Measurements from ENCODE around the gene ORM2.

Gene ORM2

DNA sequence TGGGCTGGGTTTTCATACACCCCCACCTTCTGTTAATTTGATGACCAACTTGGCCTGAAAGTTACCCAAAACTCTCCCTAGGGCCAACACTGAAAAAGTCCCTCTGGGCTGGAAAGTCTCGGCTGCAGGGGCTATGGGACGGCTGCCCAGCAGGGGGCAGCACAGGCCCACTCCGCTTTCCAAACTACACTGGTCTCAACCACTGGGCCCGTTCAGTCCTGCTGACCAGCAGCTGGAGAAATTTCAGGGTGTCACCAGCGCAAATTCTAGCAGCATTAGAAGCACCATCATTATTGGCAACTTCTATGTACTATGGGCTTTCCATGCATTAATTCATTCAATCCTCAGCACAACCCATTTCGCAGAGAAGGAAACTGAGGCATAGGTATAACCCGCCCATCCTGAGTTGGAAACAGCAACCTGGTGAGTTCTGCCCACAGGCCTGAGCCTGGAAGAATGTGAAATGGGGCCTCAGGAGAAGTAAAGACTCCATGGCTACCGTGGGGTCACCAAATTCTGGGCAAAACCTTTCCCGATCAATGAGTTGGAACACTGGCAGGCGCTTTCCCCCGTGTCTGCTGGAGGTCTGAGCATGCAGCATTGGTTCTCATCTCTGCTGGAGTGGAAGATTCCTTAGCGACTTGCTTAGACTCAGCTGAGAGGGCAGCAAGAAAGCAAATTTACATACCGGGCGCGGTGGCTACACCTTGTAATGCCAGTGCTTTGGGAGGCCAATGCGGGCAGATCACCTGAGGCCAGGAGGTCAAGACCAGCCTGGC lies 9.7 kb downstream of the ORM2 start:
- DNase-seq, result peak; percentile 55
- in situ Hi-C loops (cut with HindIII; ENCODE audit: low pct_ligation_motif_present, low pct_unique_long_range_greater_than_20kb, low sequenced_read_pairs), result no loop called here

DNA sequence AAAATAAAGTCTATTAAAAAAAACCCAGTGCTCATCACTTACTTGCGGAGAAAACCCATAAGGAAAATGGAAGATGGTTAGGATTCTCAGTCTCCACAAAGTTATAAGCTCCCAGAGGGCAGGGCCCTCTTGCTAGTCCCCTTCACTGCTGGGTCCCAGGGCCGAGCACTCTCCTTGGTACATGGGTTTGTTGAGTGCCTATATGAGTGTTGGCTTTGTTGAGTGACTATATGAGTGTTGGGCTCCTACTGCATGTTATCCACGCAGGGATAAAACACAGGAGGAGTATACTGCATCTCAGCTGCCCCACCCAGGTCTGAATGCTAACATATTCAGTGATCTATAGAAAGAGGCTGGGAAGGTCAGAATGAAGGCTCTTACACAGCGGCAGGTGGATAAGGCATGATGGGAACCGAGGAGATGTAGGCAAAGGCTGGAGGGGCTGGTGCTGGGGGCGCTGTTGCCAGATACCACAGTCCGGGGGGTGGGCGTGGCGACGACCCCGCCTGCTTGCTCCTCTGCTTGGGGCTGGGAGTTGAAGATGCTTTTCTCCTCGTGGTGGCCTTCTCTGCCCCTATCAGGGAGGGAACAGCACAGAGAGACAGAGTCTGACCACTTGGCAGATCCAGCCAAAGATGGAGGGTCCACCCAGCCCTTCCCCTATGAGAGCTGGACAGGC lies 11.6 kb downstream of the ORM2 start:
- in situ Hi-C loops (cut with HindIII; ENCODE audit: low pct_ligation_motif_present, low pct_unique_long_range_greater_than_20kb, low sequenced_read_pairs), result no loop called here
- no peak for DNase-seq

DNA sequence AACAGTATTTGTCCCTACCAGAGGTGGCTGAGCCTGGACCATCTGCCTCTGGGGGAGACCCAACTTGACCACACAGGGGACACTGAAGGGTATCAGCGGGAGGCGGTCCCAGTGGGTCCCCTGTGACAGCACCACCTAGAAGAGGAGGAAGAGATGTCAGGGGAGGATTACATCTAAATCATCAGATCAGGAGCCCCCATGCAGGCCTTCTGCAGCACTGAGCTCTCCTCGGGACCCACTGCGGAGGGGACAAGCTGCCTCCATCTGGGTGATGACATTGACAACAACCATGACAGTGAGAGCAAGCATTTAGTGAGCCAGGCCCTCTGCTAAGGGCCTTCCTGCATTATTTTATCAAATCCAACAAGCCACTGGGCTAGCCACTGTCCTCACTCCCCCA lies 12.3 kb downstream of the ORM2 start:
- DNase-seq, result no peak
- in situ Hi-C loops (cut with HindIII; ENCODE audit: low pct_ligation_motif_present, low pct_unique_long_range_greater_than_20kb, low sequenced_read_pairs), result no loop called here

DNA sequence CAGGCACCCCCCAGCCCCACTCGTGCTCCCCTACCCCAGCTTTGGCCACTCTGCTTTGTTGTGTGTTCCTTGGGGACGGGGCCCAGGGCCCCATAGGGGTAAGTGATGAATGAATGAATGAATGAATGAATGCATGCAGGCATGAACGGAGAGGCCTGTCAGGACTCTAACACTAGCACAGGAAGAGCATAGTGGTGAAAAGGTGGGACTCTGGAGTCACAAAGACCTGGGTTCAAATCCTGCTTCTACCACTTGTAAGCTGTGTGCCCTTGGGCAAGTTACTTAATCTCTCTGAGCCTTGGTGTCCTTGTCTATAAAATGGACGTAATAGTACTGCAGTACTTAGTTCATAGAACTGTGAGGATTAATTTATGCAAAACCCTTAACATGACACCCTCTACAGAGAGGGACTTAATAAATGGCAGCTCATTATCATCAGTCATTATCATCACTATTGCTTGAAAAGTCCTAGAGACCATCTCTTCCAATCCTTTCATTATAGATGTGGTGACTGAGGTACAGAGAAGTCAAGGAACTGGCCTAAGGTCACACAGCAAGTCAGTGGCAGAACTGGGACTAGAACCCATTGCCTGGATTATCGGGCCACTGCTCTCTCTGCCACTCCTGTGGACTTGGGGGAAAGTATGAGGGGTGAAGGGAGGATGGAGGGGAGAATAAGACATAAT lies 13.2 kb downstream of the ORM2 start:
- no peak for DNase-seq
- in situ Hi-C loops (cut with HindIII; ENCODE audit: low pct_ligation_motif_present, low pct_unique_long_range_greater_than_20kb, low sequenced_read_pairs), result no loop called here

DNA sequence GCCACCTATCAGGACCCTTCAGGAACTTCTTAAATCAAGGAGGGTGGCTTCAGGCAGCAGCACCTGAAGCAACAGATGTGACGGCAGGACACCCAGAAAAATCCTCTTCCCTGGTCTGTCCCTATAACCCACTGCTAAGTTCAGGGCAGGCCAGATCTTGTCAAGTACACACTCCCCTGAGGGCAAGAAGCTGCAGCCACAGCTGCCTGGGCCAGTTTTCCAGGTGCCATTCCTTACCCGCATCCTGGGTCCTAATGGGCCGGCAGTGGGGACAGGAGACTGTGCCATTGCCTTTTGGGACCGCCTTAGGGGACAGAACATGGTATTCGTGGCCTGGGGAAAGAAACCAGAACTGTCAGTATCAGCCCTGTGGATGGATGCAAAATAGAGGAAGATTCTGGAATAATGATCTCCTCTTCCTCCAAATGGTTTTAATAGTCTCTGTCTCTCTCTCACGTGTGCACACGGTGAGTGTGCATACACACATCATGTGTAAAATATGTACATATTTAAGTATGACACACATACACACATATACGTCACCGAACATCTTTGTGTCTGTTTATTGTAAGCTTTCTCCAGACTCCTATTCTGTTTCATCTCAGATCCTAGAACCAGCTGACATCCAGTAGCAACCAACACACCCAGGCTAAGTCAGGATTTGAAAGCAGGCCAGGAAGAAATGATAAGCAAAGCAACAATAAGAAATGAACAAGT lies 14.0 kb downstream of the ORM2 start:
- in situ Hi-C loops (cut with HindIII; ENCODE audit: low pct_ligation_motif_present, low pct_unique_long_range_greater_than_20kb, low sequenced_read_pairs), result no loop called here
- no peak for DNase-seq

DNA sequence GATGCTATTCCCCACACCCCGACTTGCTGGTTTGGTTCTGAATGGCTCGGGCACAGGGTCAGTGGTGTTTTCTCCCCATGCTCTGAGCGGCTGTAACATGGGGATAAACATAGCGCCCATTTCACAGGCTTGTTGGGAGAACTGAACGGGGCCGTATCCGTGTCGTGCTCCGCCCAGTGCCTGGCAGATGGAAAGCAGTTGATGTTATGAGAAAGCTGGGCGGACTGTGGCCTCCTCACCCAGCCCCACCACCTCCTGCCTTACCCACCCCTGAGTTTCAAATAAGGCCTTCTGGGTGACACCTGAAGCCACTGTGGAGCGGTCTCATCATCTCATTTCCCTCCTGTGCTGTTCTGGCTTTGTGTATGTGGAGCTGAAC lies 14.5 kb downstream of the ORM2 start:
- no peak for DNase-seq
- in situ Hi-C loops (cut with HindIII; ENCODE audit: low pct_ligation_motif_present, low pct_unique_long_range_greater_than_20kb, low sequenced_read_pairs), result no loop called here

DNA sequence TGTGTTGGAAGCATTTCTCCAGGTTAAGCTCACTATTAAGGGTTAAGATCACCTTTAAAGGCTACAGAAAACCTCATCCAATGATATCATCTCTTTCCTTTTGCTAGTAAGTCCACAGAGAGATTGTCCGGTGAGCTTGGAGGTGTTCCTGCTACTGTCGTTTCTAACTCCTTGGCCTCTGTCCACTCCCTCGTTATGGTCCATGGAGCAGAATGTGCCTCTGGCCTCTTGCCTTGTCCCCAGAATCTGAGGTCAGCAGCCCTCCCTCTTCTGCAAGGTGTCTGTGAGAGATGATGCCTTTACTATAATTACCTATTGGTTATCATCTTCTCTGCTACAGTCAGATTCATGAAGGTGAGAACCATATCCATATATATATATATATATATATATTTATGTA lies 15.0 kb downstream of the ORM2 start:
- in situ Hi-C loops (cut with HindIII; ENCODE audit: low pct_ligation_motif_present, low pct_unique_long_range_greater_than_20kb, low sequenced_read_pairs), result no loop called here
- DNase-seq, result no peak

DNA sequence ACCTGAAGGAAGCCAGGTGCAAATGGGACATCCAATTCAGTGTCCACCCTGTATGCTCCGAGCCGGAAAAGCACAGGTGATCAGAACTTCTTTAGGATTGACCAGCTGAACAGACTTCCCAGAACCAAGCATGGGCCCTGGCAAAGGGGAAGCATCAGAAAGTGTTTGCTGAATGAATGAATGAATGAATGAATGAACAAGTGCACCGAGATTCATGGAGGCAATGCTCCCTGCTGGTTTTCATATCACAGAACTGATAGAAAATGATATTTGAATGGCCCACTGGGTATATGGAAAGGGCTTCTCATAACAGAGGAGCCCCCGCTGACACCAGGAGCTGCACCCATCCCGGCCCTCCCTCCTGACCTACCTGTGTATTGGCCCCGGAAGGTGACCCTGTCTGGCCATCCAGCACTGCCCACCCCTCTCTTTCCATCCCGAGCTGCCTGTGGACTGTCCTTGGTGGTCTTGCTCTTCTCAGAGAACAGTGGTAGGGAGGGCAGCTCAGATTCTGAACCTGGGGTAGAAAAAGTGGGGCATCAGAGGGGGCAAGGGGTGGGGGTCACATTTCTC lies 15.9 kb downstream of the ORM2 start:
- in situ Hi-C loops (cut with HindIII; ENCODE audit: low pct_ligation_motif_present, low pct_unique_long_range_greater_than_20kb, low sequenced_read_pairs), result no loop called here
- DNase-seq, result no peak

DNA sequence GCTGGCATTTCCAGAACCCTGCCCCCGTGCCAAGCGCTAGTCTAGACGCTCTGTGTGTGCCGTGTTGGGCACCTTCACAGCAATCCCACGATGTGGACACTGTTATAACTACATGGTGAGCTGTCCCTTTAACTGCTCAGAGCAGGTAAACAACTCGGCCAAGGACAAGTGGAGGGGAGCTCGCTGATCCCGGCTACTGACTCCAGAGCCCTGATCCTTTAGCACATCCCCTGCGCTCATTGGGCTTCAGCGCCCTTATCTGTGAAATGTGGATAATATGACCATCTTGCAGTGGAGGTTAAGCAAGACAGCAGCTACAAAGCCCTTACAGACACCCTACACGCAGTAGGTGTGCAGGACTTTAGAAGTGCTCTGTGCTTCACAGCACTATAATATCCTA lies 16.5 kb downstream of the ORM2 start:
- in situ Hi-C loops (cut with HindIII; ENCODE audit: low pct_ligation_motif_present, low pct_unique_long_range_greater_than_20kb, low sequenced_read_pairs), result no loop called here
- DNase-seq, result no peak

DNA sequence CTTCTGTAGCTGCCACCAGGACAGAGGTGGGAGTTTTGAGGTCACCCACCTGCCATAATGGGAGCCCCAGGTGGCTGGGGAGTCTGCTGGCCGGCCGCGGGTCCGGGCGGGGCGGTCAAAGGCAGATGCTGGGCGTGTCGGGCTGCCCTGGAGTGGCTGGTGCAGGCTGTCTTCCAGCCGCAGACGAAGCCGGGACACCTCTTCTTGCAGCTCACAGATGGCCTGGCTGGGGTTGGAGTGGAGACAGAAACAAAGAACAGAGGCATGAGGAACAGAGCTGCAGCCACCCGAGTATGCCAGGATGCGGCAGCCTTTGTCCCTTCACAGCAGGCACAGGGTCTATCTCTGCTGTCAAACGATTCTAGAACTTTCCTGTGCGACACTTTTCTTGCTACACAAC lies 18.0 kb downstream of the ORM2 start:
- DNase-seq, result no peak
- in situ Hi-C loops (cut with HindIII; ENCODE audit: low pct_ligation_motif_present, low pct_unique_long_range_greater_than_20kb, low sequenced_read_pairs), result no loop called here

DNA sequence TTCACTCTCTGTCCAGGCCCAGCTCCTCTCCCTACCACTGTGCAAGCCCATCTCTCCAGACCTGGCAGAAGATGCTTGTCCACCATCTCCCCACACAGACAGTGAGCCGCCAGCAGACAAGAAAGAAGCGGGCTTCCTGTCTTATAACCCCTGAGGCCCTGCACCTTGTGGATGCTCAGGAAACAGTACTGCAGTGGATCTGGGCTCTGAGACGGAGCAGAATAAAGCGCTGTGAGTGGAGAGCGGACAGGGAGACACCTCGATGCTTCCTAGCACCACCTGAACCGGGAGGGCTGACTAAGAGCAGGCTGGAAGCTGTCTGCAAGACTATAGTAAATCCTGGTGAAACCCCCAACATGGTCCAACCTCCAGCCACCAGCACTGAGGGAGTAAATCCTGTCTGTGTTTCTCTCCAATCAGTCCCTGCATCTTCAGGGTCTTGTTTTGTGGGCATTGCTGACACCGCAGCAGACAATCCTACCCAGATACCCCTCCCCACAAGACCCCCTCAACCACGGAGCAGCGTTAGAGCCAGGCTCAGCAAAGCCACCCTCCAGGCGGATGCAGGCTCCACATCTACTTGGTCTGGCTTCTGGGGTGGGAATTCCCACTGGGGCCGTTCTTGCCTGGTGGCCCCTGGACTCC lies 18.7 kb downstream of the ORM2 start:
- in situ Hi-C loops (cut with HindIII; ENCODE audit: low pct_ligation_motif_present, low pct_unique_long_range_greater_than_20kb, low sequenced_read_pairs), result no loop called here
- DNase-seq, result no peak

DNA sequence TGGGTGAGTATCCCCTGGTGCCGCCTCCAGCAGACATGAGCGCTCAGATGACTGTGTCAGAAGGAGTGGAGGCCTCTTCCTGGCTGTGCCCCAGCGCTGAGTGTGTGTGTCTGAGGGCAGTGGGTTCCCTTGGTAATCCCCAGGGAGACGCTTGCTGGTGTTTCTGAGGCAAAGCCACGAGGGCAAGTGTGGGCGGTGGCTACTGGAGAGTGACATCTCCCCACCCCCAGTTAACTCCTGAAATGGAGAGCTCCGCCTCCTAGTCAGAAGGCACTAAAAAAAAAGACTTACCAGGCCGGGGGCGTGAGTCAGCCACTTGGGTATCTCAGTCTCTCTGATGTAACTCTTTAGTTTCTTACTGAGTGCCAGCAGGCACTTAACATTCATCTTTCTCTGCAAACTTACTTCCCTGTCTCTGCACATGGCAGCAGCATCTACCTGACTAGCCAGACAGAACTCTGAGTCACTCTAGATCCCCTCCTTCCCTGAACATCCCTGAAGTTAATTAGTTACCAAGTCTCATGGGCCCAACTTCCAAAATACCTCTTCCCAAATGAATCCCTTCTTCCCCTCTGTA lies 19.3 kb downstream of the ORM2 start:
- in situ Hi-C loops (cut with HindIII; ENCODE audit: low pct_ligation_motif_present, low pct_unique_long_range_greater_than_20kb, low sequenced_read_pairs), result no loop called here
- peak; percentile 97 for DNase-seq

DNA sequence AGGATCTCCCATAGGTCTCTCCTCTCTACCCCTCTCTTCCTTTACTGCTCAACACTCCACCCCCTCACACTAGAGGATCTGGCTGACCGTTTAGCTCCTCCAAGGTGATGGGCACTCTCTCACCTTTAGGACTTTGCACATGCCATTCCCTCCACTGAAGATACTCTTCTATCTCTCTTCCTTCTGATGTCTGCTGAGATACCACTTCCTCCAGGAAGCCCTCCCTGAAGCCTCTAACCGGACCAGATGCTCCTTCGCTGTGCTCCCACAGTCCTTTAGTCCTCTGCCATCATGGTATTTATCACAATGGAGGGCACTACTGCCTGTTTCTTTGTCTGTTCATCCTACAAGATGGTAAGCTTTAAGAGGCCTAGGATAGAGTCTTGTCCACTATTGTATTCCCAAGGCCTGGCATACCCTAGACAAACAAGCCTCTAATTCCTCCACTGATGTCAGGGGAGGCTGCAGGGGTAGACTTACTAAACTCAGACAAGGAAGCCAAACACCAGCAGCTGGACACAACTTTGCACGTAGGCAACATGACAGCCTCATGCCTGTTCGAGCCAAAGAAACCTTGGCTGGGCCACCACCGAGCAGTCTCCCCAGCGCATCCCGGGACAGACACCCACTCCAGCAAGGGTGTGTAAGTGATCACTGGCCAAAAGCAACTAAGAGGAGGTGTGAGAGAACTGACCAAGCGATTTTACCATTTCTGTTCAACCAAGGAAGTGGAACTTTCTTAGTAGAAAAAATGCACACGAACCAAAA lies 20.2 kb downstream of the ORM2 start:
- no peak for DNase-seq
- in situ Hi-C loops (cut with HindIII; ENCODE audit: low pct_ligation_motif_present, low pct_unique_long_range_greater_than_20kb, low sequenced_read_pairs), result no loop called here

DNA sequence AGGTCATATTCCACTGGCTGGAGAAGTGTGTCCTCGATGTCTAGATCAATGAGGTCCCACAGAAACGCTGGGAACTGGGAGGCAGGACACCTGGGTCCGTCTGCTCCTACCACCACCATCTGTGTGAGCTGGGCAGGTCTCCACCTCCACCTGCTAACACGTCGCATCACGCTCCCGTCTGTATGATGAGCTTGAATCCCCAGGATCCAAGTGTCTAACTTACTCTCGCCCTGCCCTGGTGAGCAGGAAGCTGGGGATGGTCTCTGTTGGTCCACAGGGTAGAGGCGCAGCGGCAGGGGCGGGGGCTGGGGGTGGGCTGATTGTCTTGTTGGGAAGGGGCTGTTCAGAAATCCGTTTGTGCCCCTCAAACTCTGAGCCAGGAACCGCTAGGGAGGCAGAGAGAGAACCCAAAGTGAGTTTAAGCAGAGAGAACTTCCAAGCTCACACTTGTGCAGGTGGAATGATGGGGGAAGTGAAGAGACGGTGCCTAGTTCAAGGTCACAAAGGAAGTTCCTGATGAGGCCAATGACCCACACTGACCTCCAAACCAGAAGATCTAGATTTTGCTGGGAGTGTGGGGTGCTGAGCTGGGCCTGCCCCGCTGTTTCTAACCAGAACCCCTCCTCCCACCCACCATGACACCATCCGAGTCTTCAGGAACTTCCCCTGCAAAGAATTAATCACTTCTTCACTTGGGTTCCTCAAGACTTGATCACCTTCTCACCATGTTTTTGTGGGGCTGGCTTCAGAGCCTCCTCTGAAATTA lies 21.1 kb downstream of the ORM2 start:
- in situ Hi-C loops (cut with HindIII; ENCODE audit: low pct_ligation_motif_present, low pct_unique_long_range_greater_than_20kb, low sequenced_read_pairs), result no loop called here
- DNase-seq, result no peak

DNA sequence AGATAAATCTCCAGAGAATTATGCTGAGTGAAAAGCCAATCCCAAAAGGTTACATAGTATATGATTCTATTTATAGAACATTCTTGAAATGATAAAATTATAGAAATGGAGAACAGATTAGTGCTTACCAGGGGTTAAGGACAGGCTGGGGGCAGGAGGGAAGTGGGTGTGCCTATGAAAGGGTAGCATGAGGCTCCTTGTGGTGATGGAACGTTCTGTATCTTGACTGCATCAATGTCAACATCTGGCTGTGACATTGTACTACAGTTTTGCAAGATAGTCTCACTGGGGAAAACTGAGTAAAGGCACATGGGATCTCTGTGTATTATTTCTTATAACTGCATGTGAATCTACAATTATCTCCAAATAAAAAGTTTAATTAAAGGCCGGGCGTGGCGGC lies 22.3 kb downstream of the ORM2 start:
- DNase-seq, result no peak
- in situ Hi-C loops (cut with HindIII; ENCODE audit: low pct_ligation_motif_present, low pct_unique_long_range_greater_than_20kb, low sequenced_read_pairs), result no loop called here

DNA sequence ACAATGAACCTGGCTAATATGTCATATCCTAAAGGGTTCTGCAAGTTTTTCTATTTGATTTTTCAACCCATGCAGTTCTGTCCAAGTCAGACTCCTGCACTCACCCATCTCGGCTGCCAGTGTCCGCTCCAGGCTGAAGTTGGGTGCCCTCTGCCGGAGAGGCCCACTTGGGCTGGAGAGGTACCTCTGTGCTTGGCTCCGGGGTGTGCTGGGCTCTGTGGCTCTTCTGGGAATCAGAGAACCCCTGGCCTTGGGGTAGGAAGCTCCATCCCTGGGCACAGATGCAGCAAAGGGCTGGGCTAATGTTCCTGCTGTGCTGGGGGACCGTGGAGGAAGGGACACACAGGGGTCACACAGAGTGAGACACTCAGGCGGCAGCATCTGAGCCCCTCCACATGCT lies 26.2 kb downstream of the ORM2 start:
- no peak for DNase-seq

DNA sequence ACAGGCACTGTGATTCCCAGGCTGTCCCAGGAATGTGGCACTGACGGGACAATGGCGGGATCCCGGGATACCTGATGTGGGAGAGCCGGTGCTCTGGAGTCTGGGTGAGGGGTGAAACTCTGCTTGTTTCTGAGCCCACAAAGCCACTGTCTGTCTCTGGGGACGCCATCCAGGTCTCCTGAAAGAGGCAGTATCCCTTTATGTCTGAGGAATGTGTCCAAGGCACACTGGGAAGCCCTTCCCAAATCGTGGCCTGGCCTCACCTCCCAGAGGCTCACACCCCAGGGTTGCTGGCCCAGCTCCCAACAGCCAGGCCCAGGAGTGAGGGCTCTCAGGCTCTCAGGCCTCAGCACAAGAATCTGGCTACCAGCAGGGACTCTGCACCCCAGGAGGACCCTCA lies 27.1 kb downstream of the ORM2 start:
- no peak for DNase-seq
- in situ Hi-C loops (cut with HindIII; ENCODE audit: low pct_ligation_motif_present, low pct_unique_long_range_greater_than_20kb, low sequenced_read_pairs), result no loop called here

More for the DNA sequence above, 26.2 kb downstream of the ORM2 start:
- in situ Hi-C loops (cut with HindIII; ENCODE audit: low pct_ligation_motif_present, low pct_unique_long_range_greater_than_20kb, low sequenced_read_pairs), result no loop called here
